GM12801 (cell line): Measurements from ENCODE around the gene TSPO2.

ENCODE experiments used
- TF ChIP-seq, protein P1 (sequence below): IDR thresholded peaks from one replicate; pipeline ENCODE4 v1.5.1; 2011; ENCODE audit warnings: control low read depth; ENCODE audit not compliant: insufficient read length; ENCODE audit errors: extremely low read depth

TSPO2 gene

GRCh38 chr6:41065550-41066026, 23.3 kb downstream of the TSPO2 start:
- TF ChIP-seq, protein P1, sequence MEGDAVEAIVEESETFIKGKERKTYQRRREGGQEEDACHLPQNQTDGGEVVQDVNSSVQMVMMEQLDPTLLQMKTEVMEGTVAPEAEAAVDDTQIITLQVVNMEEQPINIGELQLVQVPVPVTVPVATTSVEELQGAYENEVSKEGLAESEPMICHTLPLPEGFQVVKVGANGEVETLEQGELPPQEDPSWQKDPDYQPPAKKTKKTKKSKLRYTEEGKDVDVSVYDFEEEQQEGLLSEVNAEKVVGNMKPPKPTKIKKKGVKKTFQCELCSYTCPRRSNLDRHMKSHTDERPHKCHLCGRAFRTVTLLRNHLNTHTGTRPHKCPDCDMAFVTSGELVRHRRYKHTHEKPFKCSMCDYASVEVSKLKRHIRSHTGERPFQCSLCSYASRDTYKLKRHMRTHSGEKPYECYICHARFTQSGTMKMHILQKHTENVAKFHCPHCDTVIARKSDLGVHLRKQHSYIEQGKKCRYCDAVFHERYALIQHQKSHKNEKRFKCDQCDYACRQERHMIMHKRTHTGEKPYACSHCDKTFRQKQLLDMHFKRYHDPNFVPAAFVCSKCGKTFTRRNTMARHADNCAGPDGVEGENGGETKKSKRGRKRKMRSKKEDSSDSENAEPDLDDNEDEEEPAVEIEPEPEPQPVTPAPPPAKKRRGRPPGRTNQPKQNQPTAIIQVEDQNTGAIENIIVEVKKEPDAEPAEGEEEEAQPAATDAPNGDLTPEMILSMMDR = no peak

GRCh38 chr6:41066867-41067304, 24.6 kb downstream of the TSPO2 start:
- TF ChIP-seq, protein P1 = no peak

DNA sequence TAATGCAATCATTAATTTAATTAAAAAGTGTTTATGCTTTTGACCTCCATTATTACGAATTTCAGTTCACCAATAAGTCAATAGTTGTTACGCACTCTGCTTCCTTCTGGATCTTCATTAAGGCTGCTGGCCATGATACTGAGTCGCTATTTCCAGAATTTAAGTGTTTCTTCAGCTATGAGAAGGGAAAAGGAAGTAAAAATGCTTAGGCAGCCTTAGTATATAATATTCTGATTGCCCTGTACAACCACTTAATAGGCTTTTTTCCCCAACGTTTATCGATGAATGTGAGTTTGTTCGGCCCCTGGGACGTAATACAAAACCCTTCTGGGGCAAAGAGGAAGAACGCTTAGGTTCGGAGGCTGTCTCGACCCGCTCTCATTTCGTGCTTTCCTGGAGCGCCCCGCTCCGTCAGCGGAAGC, 29.2 kb downstream of the TSPO2 start:
- TF ChIP-seq, protein P1 = no peak

DNA sequence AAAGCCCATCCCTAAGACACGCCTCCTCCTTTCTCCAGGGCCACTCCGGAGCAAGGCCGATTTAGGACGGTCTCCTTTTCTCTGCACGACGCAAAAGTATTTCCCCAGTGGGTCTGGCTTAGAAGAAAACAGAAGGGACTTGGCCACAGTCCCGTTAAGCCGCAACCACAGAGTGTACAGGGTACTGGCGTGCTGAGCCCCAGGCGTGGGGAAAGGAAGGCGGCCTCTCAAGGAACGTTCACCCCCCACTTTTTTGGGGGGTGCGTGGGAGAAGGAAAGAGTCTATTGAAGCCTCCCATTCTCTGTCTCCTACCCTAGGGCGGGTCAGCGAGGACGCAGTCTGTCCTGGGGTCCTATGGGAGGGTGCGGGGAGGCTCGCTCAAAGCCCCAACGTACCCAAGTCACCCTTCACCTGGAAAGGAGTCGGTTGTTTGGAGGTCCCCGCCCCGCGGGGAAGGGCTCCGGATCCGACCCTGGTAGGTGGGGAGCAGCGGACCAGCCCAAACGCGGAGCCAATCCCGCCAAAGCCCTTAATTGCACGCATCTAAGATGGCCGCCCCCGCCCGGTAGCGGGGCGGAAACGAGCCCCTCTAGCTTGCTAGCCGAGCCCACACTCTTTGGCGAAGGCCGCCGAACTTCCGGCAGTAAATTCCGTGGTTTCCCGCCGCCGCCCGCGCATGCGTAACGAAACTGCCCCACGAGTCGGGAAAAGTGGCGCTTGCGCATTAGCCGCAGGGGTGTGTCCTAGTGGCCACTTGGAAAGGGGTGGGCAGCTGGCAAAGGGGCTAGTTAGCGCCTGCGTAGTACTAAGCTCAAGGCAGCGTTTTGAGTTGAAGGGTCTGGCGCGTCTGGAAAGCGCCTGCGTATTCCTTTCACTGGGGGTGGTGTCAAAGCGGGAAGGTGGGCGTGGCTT, 29.9 kb downstream of the TSPO2 start, which contains the start of gene OARD1:
Gene OARD1 (minus strand): TSS at position 434 of the 913 bp plus-strand sequence. CDS start 722 bp downstream, outside the sequence.
- TF ChIP-seq, protein P1 = no peak

DNA sequence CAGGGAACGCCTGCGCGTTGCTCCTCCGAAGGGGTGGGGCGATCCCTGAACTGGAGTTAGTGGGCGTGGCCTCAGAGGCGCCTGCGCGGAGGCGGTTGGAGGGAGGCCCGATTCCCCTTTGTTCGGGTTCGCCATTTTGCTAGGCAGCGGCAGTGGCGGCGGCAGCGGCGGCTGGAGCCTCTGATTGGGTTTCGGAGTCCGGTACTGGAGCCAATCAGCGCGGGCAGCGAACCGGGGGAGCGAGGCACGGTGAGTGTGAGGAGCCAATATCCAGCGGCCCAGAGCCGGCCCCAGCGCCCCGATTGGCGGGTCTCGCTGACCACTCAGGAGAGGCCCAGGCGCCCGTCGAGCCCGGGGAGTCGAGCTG, 30.6 kb downstream of the TSPO2 start, which contains the start of gene NFYA:
Gene NFYA (plus strand): TSS at position 139 of the 367 bp plus-strand sequence. CDS start 6,116 bp downstream, outside the sequence.
- TF ChIP-seq, protein P1 = no peak

- TF ChIP-seq, protein P1 = no peak
Measured at GRCh38 chr6:41073203-41073967, 31.1 kb downstream of the TSPO2 start.
